Activated T-helper 1 cell treated with anti-CD3 and anti-CD28 coated beads, Interleukin-2, amount 50 U/mL, for 16 hours (primary cell): ENCODE results near the gene HABP4.
A peak's percentile ranks its signal among the peaks of the same experiment; 100 is the strongest.

ENCODE experiments used
- DNase-seq, 2 donors: peaks; one replicate each; pipeline ENCODE4 v3.0.0-alpha.2; 2020; ENCODE audit warnings: low read depth in 1 of 2, low spot score in 1 of 2

Gene HABP4

GRCh38 chr9:96449845-96450612 lies at the start of gene HABP4:
Gene HABP4, plus strand, starts transcription at chr9:96450169. Its CDS starts 111 bp downstream, at chr9:96450280.
- peak; percentile 91 to 95 for DNase-seq

GRCh38 chr9:96408409-96409280 lies 41.3 kb upstream of the HABP4 start:
- DNase-seq: no peak

GRCh38 chr9:96411129-96411838 lies 38.7 kb upstream of the HABP4 start:
- DNase-seq: no peak

- DNase-seq: no peak
Measured at GRCh38 chr9:96412174-96412913, 37.6 kb upstream of the HABP4 start.

GRCh38 chr9:96413302-96414221 lies 36.4 kb upstream of the HABP4 start:
- DNase-seq: no peak

GRCh38 chr9:96417051-96417586 lies 32.9 kb upstream of the HABP4 start:
- peak; percentile 87 to 89 for DNase-seq

- peak in 1 of 2 donors; percentile 7 for DNase-seq
Measured at GRCh38 chr9:96417661-96418082, 32.3 kb upstream of the HABP4 start.

- peak; percentile 83 to 85 for DNase-seq
Measured at GRCh38 chr9:96418083-96418919, 31.7 kb upstream of the HABP4 start, which contains the start of gene ZNF367. Gene ZNF367, minus strand, starts transcription at chr9:96418370. Its CDS starts 338 bp downstream, at chr9:96418032.

- peak; percentile 12 to 31 for DNase-seq
Measured at GRCh38 chr9:96418920-96419690, 30.9 kb upstream of the HABP4 start.

- no peak for DNase-seq
Measured at GRCh38 chr9:96419691-96419969, 30.3 kb upstream of the HABP4 start.

GRCh38 chr9:96420468-96421219 lies 29.3 kb upstream of the HABP4 start:
- no peak for DNase-seq

GRCh38 chr9:96423322-96423984 lies 26.5 kb upstream of the HABP4 start:
- no peak for DNase-seq

- no peak for DNase-seq
Measured at GRCh38 chr9:96423985-96424336, 26.0 kb upstream of the HABP4 start.

- no peak for DNase-seq
Measured at GRCh38 chr9:96425500-96426169, 24.3 kb upstream of the HABP4 start.

GRCh38 chr9:96429732-96430131 lies 20.2 kb upstream of the HABP4 start:
- no peak for DNase-seq

- DNase-seq: no peak
Measured at GRCh38 chr9:96430377-96430776, 19.6 kb upstream of the HABP4 start.
